HL-60/S4 (cell line): ENCODE results near the gene ARID1A.

Experiments
- in situ Hi-C: fragments of 300-500 bp; cut with MboI; formaldehyde crosslinking; loops from 2 replicates; pipeline ENCODE4 v1.14.3; 2022; ENCODE audit warnings: low sequenced_read_pairs

ARID1A gene

GRCh38 chr1:26754086-26754874 is 58.5 kb downstream of the ARID1A start:
- in situ Hi-C loops: no loop called here

- in situ Hi-C loops: no loop called here
Observed at GRCh38 chr1:26758358-26758757, 62.5 kb downstream of the ARID1A start.

- in situ Hi-C loops: no loop called here
Observed at GRCh38 chr1:26759531-26759930, 63.7 kb downstream of the ARID1A start.

GRCh38 chr1:26761217-26761616 is 65.4 kb downstream of the ARID1A start:
- in situ Hi-C loops: no loop called here

GRCh38 chr1:26767714-26768113 is 71.9 kb downstream of the ARID1A start:
- in situ Hi-C loops: no loop called here

- in situ Hi-C loops: no loop called here
Observed at GRCh38 chr1:26768755-26769154, 72.9 kb downstream of the ARID1A start.

- in situ Hi-C loops: no loop called here
Observed at GRCh38 chr1:26771285-26771642, 75.4 kb downstream of the ARID1A start.

GRCh38 chr1:26771643-26772321 is 76.0 kb downstream of the ARID1A start:
- in situ Hi-C loops: no loop called here

- in situ Hi-C loops: no loop called here
Observed at GRCh38 chr1:26772687-26773086, 76.9 kb downstream of the ARID1A start.

GRCh38 chr1:26774462-26774861 is 78.6 kb downstream of the ARID1A start:
- in situ Hi-C loops: no loop called here

- in situ Hi-C loops: no loop called here
Observed at GRCh38 chr1:26775666-26776065, 79.9 kb downstream of the ARID1A start.

GRCh38 chr1:26779098-26779668 is 83.4 kb downstream of the ARID1A start:
- in situ Hi-C loops: no loop called here

GRCh38 chr1:26780344-26780957 is 84.6 kb downstream of the ARID1A start:
- in situ Hi-C loops: no loop called here

GRCh38 chr1:26781206-26781825 is 85.5 kb downstream of the ARID1A start:
- in situ Hi-C loops: no loop called here

GRCh38 chr1:26782521-26783212 is 86.9 kb downstream of the ARID1A start:
- in situ Hi-C loops: no loop called here

GRCh38 chr1:26783646-26784022 is 87.8 kb downstream of the ARID1A start:
- in situ Hi-C loops: no loop called here

GRCh38 chr1:26784023-26784871 is 88.4 kb downstream of the ARID1A start:
- in situ Hi-C loops: no loop called here

- in situ Hi-C loops: no loop called here
Observed at GRCh38 chr1:26784886-26785285, 89.1 kb downstream of the ARID1A start.

GRCh38 chr1:26785611-26786436 is 90.0 kb downstream of the ARID1A start:
- in situ Hi-C loops: no loop called here
